K562 (cell line): ENCODE results near the gene CRCP. TPM values are rescaled to one million over a fixed set of nuclear protein-coding genes. Genes with fewer than 3 reads are reported as not detected.

ENCODE experiments used
- ATAC-seq: fragments of 200-7000 bp; cut with Tn5 transposase; 3 replicates; pipeline ENCODE4 v1.9.1; 2020; ENCODE audit warnings: moderate library complexity
- BruUV-seq: library from RNA; stranded (reverse); fragments of 400-500 nt; replicated peaks from 2 replicates; lab custom pipeline; 2021; lab: Mats Ljungman, UMichigan
- CTCF ChIA-PET: fragments of 300-600 bp; formaldehyde crosslinking; extraction: SDS; loops from one replicate; lab custom pipeline; 2021; ENCODE audit warnings: low intra/inter-chr PET ratio; lab: Yijun Ruan, JAX
- POLR2A ChIA-PET: fragments of 300-600, 350-650 bp; sonication (Branson Sonifier 250); formaldehyde crosslinking; extraction: SDS; loops from one replicate; lab custom pipeline; 2021; ENCODE audit warnings: antibody characterized with exemption, inconsistent platforms; lab: Yijun Ruan, JAX
- DNase-seq, 4 experiments: peaks; one replicate each; pipeline versions ENCODE4 v3.0.0 to v3.0.0-alpha.2; 2011 to 2018; ENCODE audit warnings: low spot score in 3 of 4, mixed read lengths in 3 of 4; ENCODE audit errors: extremely low read depth in 1 of 4
- FAIRE-seq: peaks from 2 replicates; lab custom pipeline; 2011; peaks lifted over from hg19 to GRCh38; lab: Jason Lieb, UNC
- H2AFZ ChIP-seq: 2 replicates; pipeline ENCODE4 v1.6.0; 2011; ENCODE audit warnings: low read depth, low read length, control low read depth, inconsistent platforms
- H3K27ac ChIP-seq: fragments of 200-600 bp; 3 replicates; pipeline ENCODE4 v1.8.0; 2011; ENCODE audit warnings: low read depth, mild to moderate bottlenecking, control low read depth, inconsistent platforms, low read length, moderate library complexity, mixed read lengths; ENCODE audit errors: extremely low read depth
- H3K27me3 ChIP-seq, 2 experiments: fragments of 300-600 bp in 1 of 2; 2 replicates in 1 of 2; 3 replicates in 1 of 2; pipeline versions ENCODE4 v1.6.0 to v1.8.0; 2011; ENCODE audit warnings: inconsistent platforms in 2 of 2, low read length in 2 of 2, mild to moderate bottlenecking in 1 of 2, mixed read lengths in 1 of 2, moderate library complexity in 1 of 2; ENCODE audit not compliant: control insufficient read depth in 2 of 2, insufficient read depth in 2 of 2
- H3K36me3 ChIP-seq: fragments of 300-600 bp; 3 replicates; pipeline ENCODE4 v1.8.0; 2011; ENCODE audit warnings: mild to moderate bottlenecking, low read length, inconsistent platforms; ENCODE audit not compliant: control insufficient read depth, insufficient read depth
- H3K4me1 ChIP-seq, 2 experiments: fragments of 200-600 bp in 1 of 2; replicated peaks in 1 of 2; 2 replicates in 1 of 2; 3 replicates in 1 of 2; pipeline versions ENCODE4 v1.5.1 to v1.8.0; 2011; ENCODE audit warnings: inconsistent platforms in 2 of 2, low read length in 2 of 2, mild to moderate bottlenecking in 1 of 2, mixed read lengths in 1 of 2, moderate library complexity in 1 of 2; ENCODE audit not compliant: control insufficient read depth in 2 of 2, insufficient read depth in 2 of 2
- H3K4me2 ChIP-seq: 2 replicates; pipeline ENCODE4 v1.6.1; 2011; ENCODE audit warnings: low read length, control low read depth, inconsistent platforms, mixed read lengths; ENCODE audit not compliant: insufficient read depth
- H3K4me3 ChIP-seq: fragments of 200-600 bp; sonication (generic), shearing (Covaris generic); 2 replicates; pipeline ENCODE4 v1.5.1; 2016; ENCODE audit warnings: control low read depth, inconsistent platforms
- H3K79me2 ChIP-seq: fragments of 200-600 bp; 3 replicates; pipeline ENCODE4 v1.8.0; 2011; ENCODE audit warnings: low read length, inconsistent platforms; ENCODE audit not compliant: control insufficient read depth, insufficient read depth
- H3K9ac ChIP-seq, 2 experiments: 2 replicates each; pipeline versions ENCODE4 v1.6.0 to v1.6.1; 2011; ENCODE audit warnings: low read depth in 2 of 2, low read length in 2 of 2, control low read depth in 1 of 2, inconsistent platforms in 1 of 2, mild to moderate bottlenecking in 1 of 2, mixed read lengths in 1 of 2; ENCODE audit not compliant: insufficient read depth in 1 of 2
- H3K9me1 ChIP-seq: one replicate; pipeline ENCODE4 v1.6.0; 2011; ENCODE audit warnings: inconsistent platforms, mild to moderate bottlenecking, low read length, moderate library complexity; ENCODE audit not compliant: control insufficient read depth, insufficient read depth
- H3K9me3 ChIP-seq: replicated peaks from 2 replicates; pipeline ENCODE4 v1.5.1; 2011; ENCODE audit warnings: low read depth, low read length, inconsistent platforms; ENCODE audit not compliant: control insufficient read depth, insufficient read depth
- H4K20me1 ChIP-seq: replicated peaks from 2 replicates; pipeline ENCODE4 v1.6.1; 2011; ENCODE audit warnings: low read length, inconsistent platforms, mixed read lengths; ENCODE audit not compliant: control insufficient read depth, insufficient read depth
- FOXP4 ChIP-seq: sonication (generic); formaldehyde crosslinking; IDR thresholded peaks from 2 replicates; pipeline ENCODE4 v1.8.0; 2022; ENCODE audit warnings: mild to moderate bottlenecking, missing genetic modification reagents, borderline replicate concordance
- RNF2 ChIP-seq: sonication (generic); IDR thresholded peaks from 2 replicates; pipeline ENCODE4 v1.6.1; 2016
- TEAD1 ChIP-seq, 2 experiments: fragments of 450-650 bp in 1 of 2; sonication (generic) in 1 of 2; formaldehyde crosslinking; IDR thresholded peaks; 2 replicates each; pipeline versions ENCODE4 v1.4.0 to v1.8.0; 2020 to 2022; ENCODE audit warnings: mild to moderate bottlenecking in 2 of 2, missing genetic modification reagents in 1 of 2
- ZNF143 ChIP-seq: sonication (generic); formaldehyde crosslinking; IDR thresholded peaks from 2 replicates; pipeline ENCODE4 v1.9.0; 2022; ENCODE audit warnings: mild to moderate bottlenecking, missing genetic modification reagents
- WGBS: fragments of 100-300 bp; shearing (Covaris generic); methylation state at CpG from one replicate; pipeline ENCODE4 v1.1.6; 2016; ENCODE audit warnings: low coverage, mixed read lengths; ENCODE audit not compliant: insufficient coverage; ENCODE audit errors: missing lambda C conversion rate; 5-methylcytosine and 5-hydroxymethylcytosine counted together
- in situ Hi-C: fragments of 300-500 bp; cut with MboI; formaldehyde crosslinking; loops from 4 replicates; pipeline ENCODE4 v1.15.0; 2018; ENCODE audit warnings: inconsistent platforms, mixed read lengths
- intact Hi-C: fragments of 100-400 bp; cut with micrococcal nuclease; formaldehyde crosslinking; loops from 2 replicates; pipeline ENCODE4 v1.14.2; 2022
- polyA plus RNA-seq, 8 experiments: library from polyadenylated mRNA; depleted of rRNA in 4 of 8; stranded (reverse) in 5 of 8; unstranded in 3 of 8; fragments of >200 nt; fragmentation: Nextera tagmentation in 2 of 8; fragmentation: Illumina TruSeq in 1 of 8; extraction: Ambion mirVana in 2 of 8; extraction: Trizol in 1 of 8; gene quantifications; 2 replicates each; pipeline versions ENCODE4 v1.2.1 to v1.2.3, GENCODE V29; 2011 to 2014; ENCODE audit warnings: inconsistent platforms in 1 of 8, missing spikeins in 1 of 8
- total RNA-seq, 7 experiments: library from RNA; depleted of rRNA in 6 of 7; stranded (reverse); fragments of >200 nt in 6 of 7; fragmentation: Illumina TruSeq in 2 of 7; extraction: Trizol in 2 of 7; gene quantifications; 2 replicates each; pipeline versions ENCODE4 v1.2.1 to v1.2.3, GENCODE V29; 2011 to 2021; ENCODE audit warnings: low replicate concordance in 1 of 7

The CRCP gene
- total and polyA plus RNA-seq, 9 of the 15 experiments (the other 6 are each of a cell fraction or from before 2014, with no cell fraction given) = 22.1 to 58.3 (median 43.4) TPM

GRCh38 chr7:66176914-66177313 lies 62.3 kb downstream of the CRCP start:
- intact Hi-C loops = no loop called here
- no peaks in the 10 kb centered on the region for H3K9me1 ChIP-seq
- TF ChIP-seq ZNF143 (CRISPR knock-in tag) = no peak
- TF ChIP-seq TEAD1 (CRISPR knock-in tag; IDR thresholded peaks at IDR 0.05) = no peak
- no peak for TF ChIP-seq FOXP4
- no peak for TF ChIP-seq RNF2
- TF ChIP-seq, all 486 proteins: peak for 0
- ChIA-PET POLR2A (interaction anchor here (0.6 kb wide), 1 partner anchor 41 kb away, joined by 3 read pairs; no protein-coding TSS in a partner anchor), CTCF (no interaction called here)
- no peaks in the 10 kb centered on the region for H3K79me2 ChIP-seq
- H3K4me2 ChIP-seq = no peak overlapping the region
- H3K9ac ChIP-seq = no peak overlapping the region
- DNase-seq (no peak), ATAC-seq (no peak), FAIRE-seq (no peak)
- BruUV-seq = no TSS peak
- in situ Hi-C loops = no loop called here
- peaks cover 7 to 22% of the 10 kb centered on the region in 2 experiments; a peak in 4 of 5 replicates for H3K27me3 ChIP-seq
- no peak overlapping the region for H3K27ac ChIP-seq
- H4K20me1 ChIP-seq = no peaks in the 10 kb centered on the region
- 0 out of 2 replicates have a peak, but pooled peaks cover 3% of the 10 kb centered on the region for H3K9me3 ChIP-seq
- no peaks in the 10 kb centered on the region for H3K4me1 ChIP-seq
- H2AFZ ChIP-seq = no peak overlapping the region
- no peaks in the 10 kb centered on the region for H3K36me3 ChIP-seq
- 0% methylated on average over 2 of the region's 2 CpGs for WGBS
- H3K4me3 ChIP-seq = no peak overlapping the region
